ENCODE results near the gene RET.

GRCh38 chr10:43114743-43115611, 38.1 kb downstream of the RET start:
- TF ChIP-seq CTCF (IDR thresholded peaks at IDR 0.05; ENCODE audit: low read depth, low read length, poor library complexity, severe bottlenecking) (no peak), EZH2phosphoT487 (IDR thresholded peaks at IDR 0.05; ENCODE audit: borderline replicate concordance, low read length) (no peak)

All from DOHH2 (cell line).